Body of pancreas (tissue), 4 donors: ENCODE results near the gene TENM4. TPM values are rescaled to one million over a fixed set of nuclear protein-coding genes. Genes with fewer than 3 reads are reported as not detected.

ENCODE experiments used
- ATAC-seq: fragments of 150-250 bp; one replicate; pipeline ENCODE4 v1.9.1; 2016
- DNase-seq, 4 donors: peaks; one replicate each; pipeline ENCODE4 v3.0.0-alpha.2; 2019
- H3K27ac ChIP-seq, 4 donors: fragments of 200-600 bp; sonication (generic); 1 replicate in 3 of 4; 2 replicates in 1 of 4; pipeline versions ENCODE4 v1.5.1 to v1.6.1; 2016 to 2019; ENCODE audit warnings: mild to moderate bottlenecking in 1 of 4, mixed read lengths in 1 of 4, moderate library complexity in 1 of 4
- H3K27me3 ChIP-seq, 2 donors: fragments of 200-600 bp; sonication (generic); one replicate each; pipeline ENCODE4 v1.6.0; 2016; ENCODE audit warnings: mild to moderate bottlenecking in 1 of 2
- H3K36me3 ChIP-seq, 2 donors: fragments of 200-600 bp; sonication (generic); replicated peaks in 1 of 2; 2 replicates each; pipeline ENCODE4 v1.5.1; 2016; ENCODE audit warnings: low read depth in 2 of 2; ENCODE audit not compliant: insufficient read depth in 1 of 2
- H3K4me1 ChIP-seq: fragments of 200-600 bp; sonication (generic); one replicate; pipeline ENCODE4 v1.6.0; 2016
- H3K4me3 ChIP-seq, 2 donors: fragments of 200-600 bp; sonication (generic); 1 replicate in 1 of 2; 2 replicates in 1 of 2; pipeline ENCODE4 v1.5.1; 2016 to 2019
- H3K9me3 ChIP-seq, 3 donors: fragments of 200-600 bp; sonication (generic); 1 replicate in 2 of 3; 2 replicates in 1 of 3; pipeline ENCODE4 v1.5.1; 2016
- CTCF ChIP-seq, 7 experiments: fragments of 450-650 bp in 4 of 7; fragments of 200-600 bp in 3 of 7; sonication (generic) in 3 of 7; IDR thresholded peaks; one replicate each; pipeline ENCODE4 v1.5.1; 2016 to 2019; ENCODE audit warnings: antibody characterized with exemption in 7 of 7
- POLR2A ChIP-seq, 3 donors: fragments of 450-650 bp; IDR thresholded peaks; one replicate each; pipeline ENCODE4 v1.6.1; 2016; ENCODE audit warnings: antibody characterized with exemption in 3 of 3, mild to moderate bottlenecking in 2 of 3
- WGBS, 2 donors: methylation state at CpG; one replicate each; pipeline ENCODE4 v1.1.5; 2017; 5-methylcytosine and 5-hydroxymethylcytosine counted together
- intact Hi-C: fragments of 100-400 bp; cut with DNase I; formaldehyde crosslinking; loops from one replicate; pipeline ENCODE4 v1.15.1; 2023
- total RNA-seq, 2 donors: library from RNA; depleted of rRNA; stranded (reverse); fragments of >200 nt; gene quantifications; one replicate each; pipeline ENCODE4 v1.1.0, GENCODE V29; 2016

The TENM4 gene
- total RNA-seq, 2 donors from 2014 or later: 0.78 to 6.6 TPM

- ATAC-seq (no peak), DNase-seq (no peak)
- Histone ChIP-seq H3K27ac (no peak overlapping the region), H3K9me3 (no peaks in the 10 kb centered on the region), H3K27me3 (no peaks in the 10 kb centered on the region), H3K4me1 (peaks cover 3% of the 10 kb centered on the region), H3K4me3 (no peak overlapping the region), H3K36me3 (no peaks in the 10 kb centered on the region)
- intact Hi-C loops: no loop called here
- WGBS, 2 donors: 22 to 44% methylated on average over 3 to 6 of the region's 6 CpGs
- TF ChIP-seq CTCF (IDR thresholded peaks at IDR 0.05): no peak
- no peak for TF ChIP-seq POLR2A (IDR thresholded peaks at IDR 0.05)
Observed at GRCh38 chr11:79409330-79409729, 31.5 kb downstream of the TENM4 start.

DNA sequence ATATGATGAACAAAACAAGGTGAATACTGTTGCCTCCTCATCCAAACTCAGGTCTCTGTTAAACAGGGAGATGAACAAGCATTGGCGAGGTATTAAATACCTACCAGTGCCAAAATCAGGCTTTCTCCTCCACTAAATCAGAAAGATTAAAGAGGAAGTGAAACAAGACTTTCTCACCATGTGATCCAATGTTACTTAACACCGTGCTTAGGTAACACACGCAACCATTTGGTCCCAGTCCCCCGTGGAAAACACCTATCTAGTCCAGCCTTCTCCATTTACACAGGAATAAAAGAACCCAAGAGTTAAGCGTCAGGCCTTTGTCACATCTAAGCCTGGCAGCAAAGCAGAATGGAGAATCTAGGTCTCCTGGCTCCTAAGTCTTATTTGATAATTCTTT, 34.5 kb downstream of the TENM4 start:
- 64 to 66% methylated on average over 5 of the region's 5 CpGs for WGBS, 2 donors
- DNase-seq: no peak
- H3K27me3 ChIP-seq: no peaks in the 10 kb centered on the region
- TF ChIP-seq POLR2A (IDR thresholded peaks at IDR 0.05): no peak
- no peak for TF ChIP-seq CTCF (IDR thresholded peaks at IDR 0.05)
- intact Hi-C loops: no loop called here
- no peak overlapping the region for H3K4me3 ChIP-seq
- no peak for ATAC-seq
- H3K9me3 ChIP-seq: no peaks in the 10 kb centered on the region
- H3K36me3 ChIP-seq: no peaks in the 10 kb centered on the region
- no peak overlapping the region for H3K27ac ChIP-seq
- H3K4me1 ChIP-seq: no peaks in the 10 kb centered on the region

- intact Hi-C loops: no loop called here
- no peaks in the 10 kb centered on the region for H3K36me3 ChIP-seq
- TF ChIP-seq POLR2A (IDR thresholded peaks at IDR 0.05) (no peak), CTCF (IDR thresholded peaks at IDR 0.05) (no peak)
- H3K27me3 ChIP-seq: no peaks in the 10 kb centered on the region
- WGBS, 2 donors: 35 to 55% methylated on average over 3 of the region's 3 CpGs
- H3K4me3 ChIP-seq: no peak overlapping the region
- ATAC-seq (no peak), DNase-seq (no peak)
- no peak overlapping the region for H3K27ac ChIP-seq
- no peaks in the 10 kb centered on the region for H3K9me3 ChIP-seq
- H3K4me1 ChIP-seq: no peaks in the 10 kb centered on the region
Observed at GRCh38 chr11:79404806-79405205, 36.0 kb downstream of the TENM4 start.

DNA sequence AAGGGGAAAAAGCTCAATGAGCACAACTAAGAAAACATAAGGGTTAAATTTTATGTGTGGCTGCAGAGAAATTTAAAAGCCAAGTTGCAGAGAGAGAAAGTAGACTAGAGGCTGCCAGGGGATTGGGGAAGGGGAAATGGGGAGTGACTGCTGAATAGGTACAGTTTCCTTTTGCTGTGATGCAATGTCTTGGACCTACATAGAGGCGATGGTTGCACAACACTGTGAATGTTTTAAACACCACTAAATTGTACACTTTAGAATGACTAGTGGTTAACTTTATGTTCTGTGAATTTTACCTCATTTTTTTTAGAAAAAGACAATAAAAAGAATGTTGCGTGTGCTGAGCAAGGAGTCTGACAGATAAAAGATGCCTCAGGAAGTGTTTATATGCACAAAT, 36.5 kb downstream of the TENM4 start:
- no peak overlapping the region for H3K27ac ChIP-seq
- no peaks in the 10 kb centered on the region for H3K9me3 ChIP-seq
- intact Hi-C loops: no loop called here
- H3K4me1 ChIP-seq: no peaks in the 10 kb centered on the region
- no peak overlapping the region for H3K4me3 ChIP-seq
- 63 to 71% methylated on average over 2 of the region's 2 CpGs for WGBS, 2 donors
- ATAC-seq: no peak
- H3K27me3 ChIP-seq: no peaks in the 10 kb centered on the region
- no peaks in the 10 kb centered on the region for H3K36me3 ChIP-seq
- TF ChIP-seq CTCF (IDR thresholded peaks at IDR 0.05) (no peak), POLR2A (IDR thresholded peaks at IDR 0.05) (no peak)
- DNase-seq: no peak

GRCh38 chr11:79403839-79404238, 37.0 kb downstream of the TENM4 start:
- DNase-seq (no peak), ATAC-seq (no peak)
- no peak overlapping the region for H3K4me3 ChIP-seq
- 57% methylated on average over 1 of the region's 1 CpG; no CpG with 5 or more reads in 1 of the 2 donors for WGBS, 2 donors
- no peak overlapping the region for H3K27ac ChIP-seq
- H3K9me3 ChIP-seq: no peaks in the 10 kb centered on the region
- no peaks in the 10 kb centered on the region for H3K36me3 ChIP-seq
- intact Hi-C loops: no loop called here
- H3K27me3 ChIP-seq: no peaks in the 10 kb centered on the region
- H3K4me1 ChIP-seq: no peaks in the 10 kb centered on the region
- no peak for TF ChIP-seq POLR2A (IDR thresholded peaks at IDR 0.05)
- no peak for TF ChIP-seq CTCF (IDR thresholded peaks at IDR 0.05)
